H1 (cell line): ENCODE measurements around the gene GIMAP2. TPM values are rescaled to one million over a fixed set of nuclear protein-coding genes. Genes with fewer than 3 reads are reported as not detected.

ENCODE experiments used
- CTCF ChIA-PET: fragments of 300-600 bp; sonication (Branson Sonifier 250); formaldehyde crosslinking; loops from one replicate; lab custom pipeline; 2021; ENCODE audit not compliant: partially characterized antibody; lab: Charles Lee
- POLR2A ChIA-PET: fragments of 300-600 bp; sonication (Branson Sonifier 250); formaldehyde crosslinking; loops from one replicate; lab custom pipeline; 2021; ENCODE audit warnings: inconsistent platforms; ENCODE audit not compliant: partially characterized antibody; lab: Charles Lee
- DNase-seq, 2 experiments: peaks; one replicate each; pipeline versions ENCODE4 v3.0.0 to v3.0.0-alpha.2; 2010 to 2022; ENCODE audit warnings: low spot score in 2 of 2, low read depth in 1 of 2, mixed read lengths in 1 of 2
- FAIRE-seq: peaks from 2 replicates; lab custom pipeline; 2011; peaks lifted over from hg19 to GRCh38; lab: Jason Lieb, UNC
- H2AFZ ChIP-seq: 2 replicates; pipeline ENCODE4 v1.8.1; 2012; ENCODE audit warnings: low read length, inconsistent platforms
- H2AK5ac ChIP-seq: 2 replicates; pipeline ENCODE4 v1.6.1; 2013; ENCODE audit warnings: low read depth, low read length
- H2BK120ac ChIP-seq: replicated peaks from 2 replicates; pipeline ENCODE3; 2013; ENCODE audit warnings: low read depth, low read length, inconsistent platforms
- H2BK12ac ChIP-seq: 2 replicates; pipeline ENCODE4 v1.6.1; 2013; ENCODE audit warnings: low read depth, low read length
- H2BK15ac ChIP-seq: 2 replicates; pipeline ENCODE4 v1.6.1; 2013; ENCODE audit warnings: low read length
- H2BK20ac ChIP-seq: 2 replicates; pipeline ENCODE4 v1.6.1; 2013; ENCODE audit warnings: low read length
- H2BK5ac ChIP-seq: 2 replicates; pipeline ENCODE4 v1.6.1; 2013; ENCODE audit warnings: low read depth, low read length
- H3K14ac ChIP-seq: 2 replicates; pipeline ENCODE4 v1.6.1; 2013; ENCODE audit warnings: inconsistent platforms; ENCODE audit not compliant: insufficient read length
- H3K18ac ChIP-seq: 2 replicates; pipeline ENCODE4 v1.6.1; 2013; ENCODE audit warnings: low read length; ENCODE audit errors: extremely low read depth
- H3K23ac ChIP-seq: 2 replicates; pipeline ENCODE4 v1.6.1; 2013; ENCODE audit warnings: inconsistent platforms; ENCODE audit not compliant: insufficient read length
- H3K23me2 ChIP-seq: 2 replicates; pipeline ENCODE4 v1.6.1; 2013; ENCODE audit warnings: low read depth, low read length
- H3K27ac ChIP-seq: 2 replicates; pipeline ENCODE4 v1.6.1; 2011; ENCODE audit warnings: low read depth, low read length, inconsistent platforms
- H3K27me3 ChIP-seq, 4 experiments: replicated peaks in 1 of 4; 1 replicate in 1 of 4; 2 replicates in 3 of 4; pipeline versions ENCODE4 v1.6.1 to v1.8.1; 2011 to 2013; ENCODE audit warnings: low read length in 3 of 4, mild to moderate bottlenecking in 3 of 4, inconsistent platforms in 2 of 4, mixed read lengths in 2 of 4, moderate library complexity in 1 of 4; ENCODE audit not compliant: control insufficient read depth in 3 of 4, insufficient read depth in 3 of 4; ENCODE audit errors: extremely low read depth in 1 of 4
- H3K36me3 ChIP-seq, 4 experiments: 2 replicates each; pipeline versions ENCODE4 v1.6.1 to v1.8.1; 2011 to 2013; ENCODE audit warnings: mild to moderate bottlenecking in 4 of 4, low read length in 3 of 4, moderate library complexity in 2 of 4, control low read depth in 1 of 4, inconsistent platforms in 1 of 4; ENCODE audit not compliant: insufficient read depth in 4 of 4, control insufficient read depth in 2 of 4
- H3K4ac ChIP-seq: replicated peaks from 2 replicates; pipeline ENCODE3; 2013; ENCODE audit warnings: low read length, low read depth, mixed read lengths, inconsistent platforms; ENCODE audit not compliant: insufficient read length
- H3K4me1 ChIP-seq, 4 experiments: replicated peaks in 1 of 4; 1 replicate in 1 of 4; 2 replicates in 3 of 4; pipeline versions ENCODE4 v1.6.1 to v1.8.1; 2011 to 2013; ENCODE audit warnings: low read length in 3 of 4, inconsistent platforms in 2 of 4, mixed read lengths in 1 of 4; ENCODE audit not compliant: insufficient read depth in 4 of 4, control insufficient read depth in 3 of 4
- H3K4me2 ChIP-seq, 2 experiments: 2 replicates each; pipeline versions ENCODE4 v1.6.1 to v1.8.1; 2011 to 2013; ENCODE audit warnings: low read depth in 2 of 2, low read length in 2 of 2, control low read depth in 1 of 2, inconsistent platforms in 1 of 2, mild to moderate bottlenecking in 1 of 2; ENCODE audit not compliant: insufficient read depth in 1 of 2
- H3K4me3 ChIP-seq, 4 experiments: fragments of 200-600, 300-600 bp in 1 of 4; sonication (generic), shearing (Covaris generic), sonication (Bioruptor Twin) in 1 of 4; 2 replicates each; pipeline versions ENCODE4 v1.5.1 to v1.8.1; 2011 to 2016; ENCODE audit warnings: low read length in 4 of 4, low read depth in 3 of 4, control low read depth in 2 of 4, inconsistent platforms in 2 of 4, mild to moderate bottlenecking in 2 of 4, mixed read lengths in 1 of 4, moderate library complexity in 1 of 4; ENCODE audit not compliant: insufficient read depth in 2 of 4; ENCODE audit errors: extremely low read depth in 1 of 4
- H3K56ac ChIP-seq: replicated peaks from 2 replicates; pipeline ENCODE3; 2013; ENCODE audit warnings: low read depth, mild to moderate bottlenecking, mixed read lengths, low read length, inconsistent platforms; ENCODE audit not compliant: insufficient read length
- H3K79me1 ChIP-seq: 2 replicates; pipeline ENCODE4 v1.6.1; 2013; ENCODE audit warnings: low read depth, low read length, control low read depth
- H3K79me2 ChIP-seq, 2 experiments: 2 replicates each; pipeline versions ENCODE4 v1.6.1 to v1.8.1; 2012 to 2013; ENCODE audit warnings: low read length in 2 of 2, mild to moderate bottlenecking in 2 of 2, inconsistent platforms in 1 of 2; ENCODE audit not compliant: insufficient read depth in 2 of 2, control insufficient read depth in 1 of 2
- H3K9ac ChIP-seq, 4 experiments: replicated peaks in 1 of 4; 1 replicate in 1 of 4; 2 replicates in 3 of 4; pipeline versions ENCODE4 v1.6.1 to v1.8.1; 2011 to 2013; ENCODE audit warnings: low read depth in 3 of 4, low read length in 3 of 4, control low read depth in 2 of 4, mild to moderate bottlenecking in 2 of 4, moderate library complexity in 2 of 4, inconsistent platforms in 1 of 4; ENCODE audit errors: extremely low read depth in 1 of 4
- H3K9me3 ChIP-seq, 2 experiments: 2 replicates each; pipeline versions ENCODE4 v1.6.1 to v1.8.1; 2012 to 2013; ENCODE audit warnings: mild to moderate bottlenecking in 2 of 2, moderate library complexity in 2 of 2, control low read depth in 1 of 2, inconsistent platforms in 1 of 2, low read depth in 1 of 2, low read length in 1 of 2, mixed read lengths in 1 of 2; ENCODE audit not compliant: insufficient read depth in 2 of 2
- H4K20me1 ChIP-seq, 2 experiments: replicated peaks in 1 of 2; 2 replicates each; pipeline versions ENCODE3 to v1.8.1; 2011 to 2013; ENCODE audit warnings: inconsistent platforms in 2 of 2, low read length in 2 of 2, mild to moderate bottlenecking in 1 of 2; ENCODE audit not compliant: insufficient read depth in 2 of 2, control insufficient read depth in 1 of 2
- H4K5ac ChIP-seq: 2 replicates; pipeline ENCODE4 v1.6.1; 2013; ENCODE audit warnings: low read length, low read depth, mixed read lengths, inconsistent platforms; ENCODE audit not compliant: insufficient read length
- H4K8ac ChIP-seq: 2 replicates; pipeline ENCODE4 v1.8.0; 2013; ENCODE audit warnings: mild to moderate bottlenecking, moderate library complexity, low read length, inconsistent platforms; ENCODE audit not compliant: insufficient read depth; ENCODE audit errors: extremely low read depth
- H4K91ac ChIP-seq: replicated peaks from 2 replicates; pipeline ENCODE3; 2013; ENCODE audit warnings: low read length, mixed read lengths, inconsistent platforms; ENCODE audit not compliant: insufficient read length
- FOSL1 ChIP-seq: IDR thresholded peaks from 2 replicates; pipeline ENCODE4 v1.6.1; 2011; ENCODE audit warnings: mild to moderate bottlenecking, low read depth, low read length, moderate library complexity; ENCODE audit not compliant: insufficient read depth
- JUN ChIP-seq: IDR thresholded peaks from 2 replicates; pipeline ENCODE4 v1.6.1; 2011; ENCODE audit warnings: low read depth, mild to moderate bottlenecking, improper control_type of control experiment, low read length
- TCF12 ChIP-seq: IDR thresholded peaks from 2 replicates; pipeline ENCODE4 v1.6.1; 2011; ENCODE audit warnings: low read depth, mild to moderate bottlenecking, low read length
- ZNF274 ChIP-seq: IDR thresholded peaks from 2 replicates; pipeline ENCODE4 v1.7.0; 2012; ENCODE audit warnings: low read length, borderline replicate concordance; ENCODE audit errors: extremely low read depth
- polyA plus RNA-seq, 7 experiments: library from polyadenylated mRNA; depleted of rRNA in 3 of 7; stranded (reverse) in 5 of 7; unstranded in 2 of 7; fragments of >200 nt in 5 of 7; fragments of 200-250 nt in 2 of 7; gene quantifications; 1 replicate in 5 of 7; 2 replicates in 1 of 7; 4 replicates in 1 of 7; pipeline versions ENCODE4 v1.2.1 to v1.2.3, GENCODE V29; 2011 to 2013; ENCODE audit warnings: missing spikeins in 2 of 7, mixed read lengths in 2 of 7
- total RNA-seq: library from RNA; stranded (reverse); fragmentation: NEBNext Ultra II Directional; extraction: Animal tissue kit (Norgen Biotek cat#: 25700); gene quantifications from 2 replicates; pipeline ENCODE4 v1.2.1, GENCODE V29; 2021
- TF ChIP-seq, protein P1 (sequence below): IDR thresholded peaks from 2 replicates; pipeline ENCODE4 v1.6.1; 2011; ENCODE audit warnings: low read length, improper control_type of control experiment

The GIMAP2 gene
- total and polyA plus RNA-seq, 2 of the 8 experiments (the other 6 are each of a cell fraction or from before 2014, with no cell fraction given) = not detected

DNA sequence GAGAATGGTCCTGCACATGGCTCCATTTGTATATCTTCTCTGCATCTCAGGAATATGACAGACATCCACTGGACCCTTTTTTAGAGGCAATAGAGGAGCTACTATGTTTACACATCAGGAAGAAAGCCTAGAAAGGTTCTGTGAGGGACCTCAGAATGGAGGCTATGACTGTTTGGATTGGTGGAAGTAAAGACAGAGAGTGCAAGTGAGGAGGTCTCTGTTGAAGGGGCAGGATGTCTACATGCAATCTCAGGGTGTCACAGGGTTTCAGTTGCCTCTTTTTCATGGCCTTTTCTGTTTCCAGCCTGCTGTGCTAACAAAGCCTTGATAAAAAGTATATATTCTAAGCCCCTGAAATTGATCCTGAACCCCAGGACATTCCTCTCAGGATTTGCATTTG is 43.7 kb upstream of the GIMAP2 start:
- H2AK5ac ChIP-seq = no peak overlapping the region
- H3K4ac ChIP-seq = no peak overlapping the region
- H2BK5ac ChIP-seq = no peak overlapping the region
- H2BK20ac ChIP-seq = no peak overlapping the region
- ChIA-PET POLR2A (no interaction called here), CTCF (no interaction called here)
- no peak overlapping the region for H3K23ac ChIP-seq
- H4K5ac ChIP-seq = no peak overlapping the region
- H2AFZ ChIP-seq = no peak overlapping the region
- H3K4me3 ChIP-seq = no peak overlapping the region
- no peaks in the 10 kb centered on the region for H3K4me1 ChIP-seq
- no peak overlapping the region for H4K91ac ChIP-seq
- no peak for FAIRE-seq
- no peak for DNase-seq
- no peak overlapping the region for H3K56ac ChIP-seq
- H2BK15ac ChIP-seq = no peak overlapping the region
- no peak overlapping the region for H3K4me2 ChIP-seq
- no peak overlapping the region for H3K18ac ChIP-seq
- H2BK120ac ChIP-seq = no peak overlapping the region
- H3K23me2 ChIP-seq = no peaks in the 10 kb centered on the region
- no peaks in the 10 kb centered on the region for H3K27me3 ChIP-seq
- H3K9me3 ChIP-seq = 0 out of 4 replicates have a peak, but pooled peaks cover 0 to 5% of the 10 kb centered on the region in 2 experiments
- H4K20me1 ChIP-seq = no peaks in the 10 kb centered on the region
- no peak overlapping the region for H3K14ac ChIP-seq
- no peak overlapping the region for H3K27ac ChIP-seq
- H3K79me1 ChIP-seq = no peaks in the 10 kb centered on the region
- TF ChIP-seq TCF12 = no peak
- TF ChIP-seq, protein P1, sequence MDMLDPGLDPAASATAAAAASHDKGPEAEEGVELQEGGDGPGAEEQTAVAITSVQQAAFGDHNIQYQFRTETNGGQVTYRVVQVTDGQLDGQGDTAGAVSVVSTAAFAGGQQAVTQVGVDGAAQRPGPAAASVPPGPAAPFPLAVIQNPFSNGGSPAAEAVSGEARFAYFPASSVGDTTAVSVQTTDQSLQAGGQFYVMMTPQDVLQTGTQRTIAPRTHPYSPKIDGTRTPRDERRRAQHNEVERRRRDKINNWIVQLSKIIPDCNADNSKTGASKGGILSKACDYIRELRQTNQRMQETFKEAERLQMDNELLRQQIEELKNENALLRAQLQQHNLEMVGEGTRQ = no peak
- TF ChIP-seq FOSL1 = no peak
- TF ChIP-seq ZNF274 = no peak
- TF ChIP-seq JUN = no peak
- no peak overlapping the region for H2BK12ac ChIP-seq
- H3K36me3 ChIP-seq = no peaks in the 10 kb centered on the region
- no peak overlapping the region for H3K9ac ChIP-seq
- H4K8ac ChIP-seq = no peak overlapping the region
- H3K79me2 ChIP-seq = no peaks in the 10 kb centered on the region
